VCaP (cell line): Measurements from ENCODE around the gene SLC6A6.

ENCODE experiments used
- H3K27ac ChIP-seq: fragments of 450-650 bp; 2 replicates; pipeline ENCODE4 v1.5.1; 2017
- TF ChIP-seq, protein P1 (sequence below): fragments of 450-650 bp; conservative IDR thresholded peaks from 2 replicates; pipeline ENCODE4 v1.5.1; 2017; ENCODE audit warnings: mild to moderate bottlenecking, moderate library complexity

The SLC6A6 gene

DNA sequence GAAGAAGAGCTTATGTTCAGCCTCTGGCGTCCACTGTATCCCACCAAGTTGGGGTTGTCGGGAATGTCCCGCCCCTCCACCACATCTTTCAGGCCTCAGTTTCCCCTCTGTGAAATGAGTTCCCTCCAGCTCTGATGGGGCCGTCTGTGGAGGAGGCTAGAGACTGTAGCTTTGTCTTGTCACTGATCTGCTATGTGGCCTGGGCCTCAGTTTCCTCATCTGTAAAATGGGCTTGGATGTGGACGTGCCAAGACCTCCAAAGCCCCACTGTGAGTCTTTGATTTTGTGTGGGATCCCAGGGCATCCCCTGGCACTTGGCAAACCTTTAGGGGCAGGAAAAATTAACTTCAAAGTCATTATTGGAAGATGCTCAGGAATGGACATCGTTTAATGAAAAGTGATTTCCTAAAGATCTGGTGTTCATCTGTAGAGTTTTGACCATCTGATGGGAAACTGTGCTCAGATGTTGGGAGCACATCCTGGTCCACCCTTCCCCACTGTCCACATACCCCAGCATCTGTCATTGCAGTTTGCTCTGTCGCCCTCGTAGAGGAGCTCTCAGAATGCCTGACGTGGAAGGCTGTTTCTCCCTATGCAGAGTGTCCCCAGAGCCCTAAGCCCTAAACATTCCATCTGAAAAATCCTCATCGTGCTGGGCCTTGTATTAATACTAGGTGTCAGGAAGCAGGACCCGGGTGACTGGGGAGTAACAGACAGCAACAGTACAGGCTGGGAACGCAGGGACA lies 28.5 kb downstream of the SLC6A6 start:
- H3K27ac ChIP-seq = no peak overlapping the region
- TF ChIP-seq, protein P1, sequence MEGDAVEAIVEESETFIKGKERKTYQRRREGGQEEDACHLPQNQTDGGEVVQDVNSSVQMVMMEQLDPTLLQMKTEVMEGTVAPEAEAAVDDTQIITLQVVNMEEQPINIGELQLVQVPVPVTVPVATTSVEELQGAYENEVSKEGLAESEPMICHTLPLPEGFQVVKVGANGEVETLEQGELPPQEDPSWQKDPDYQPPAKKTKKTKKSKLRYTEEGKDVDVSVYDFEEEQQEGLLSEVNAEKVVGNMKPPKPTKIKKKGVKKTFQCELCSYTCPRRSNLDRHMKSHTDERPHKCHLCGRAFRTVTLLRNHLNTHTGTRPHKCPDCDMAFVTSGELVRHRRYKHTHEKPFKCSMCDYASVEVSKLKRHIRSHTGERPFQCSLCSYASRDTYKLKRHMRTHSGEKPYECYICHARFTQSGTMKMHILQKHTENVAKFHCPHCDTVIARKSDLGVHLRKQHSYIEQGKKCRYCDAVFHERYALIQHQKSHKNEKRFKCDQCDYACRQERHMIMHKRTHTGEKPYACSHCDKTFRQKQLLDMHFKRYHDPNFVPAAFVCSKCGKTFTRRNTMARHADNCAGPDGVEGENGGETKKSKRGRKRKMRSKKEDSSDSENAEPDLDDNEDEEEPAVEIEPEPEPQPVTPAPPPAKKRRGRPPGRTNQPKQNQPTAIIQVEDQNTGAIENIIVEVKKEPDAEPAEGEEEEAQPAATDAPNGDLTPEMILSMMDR = no peak

DNA sequence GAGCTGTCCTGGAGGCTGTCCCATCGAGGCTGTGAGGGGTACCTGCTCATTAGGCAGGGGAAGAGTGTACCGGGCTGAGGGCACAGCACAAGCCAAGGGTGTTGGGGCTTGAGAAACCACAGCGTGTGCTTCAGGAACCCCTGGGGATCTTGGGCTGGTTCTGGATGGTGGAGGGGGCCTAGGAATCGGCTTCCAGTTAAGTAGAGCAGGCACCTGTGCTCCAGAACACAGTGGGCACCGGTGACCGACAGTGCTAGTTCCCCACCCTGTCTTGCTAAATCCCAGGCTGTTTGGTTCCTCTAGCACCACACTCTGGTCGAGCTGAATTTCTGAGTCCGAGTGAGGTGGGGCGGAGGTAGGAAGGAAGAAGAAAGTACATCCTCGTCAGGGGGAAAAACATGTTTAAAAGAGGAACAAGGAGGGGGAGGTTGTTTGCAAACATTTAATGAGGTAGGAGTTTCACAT lies 29.1 kb downstream of the SLC6A6 start:
- TF ChIP-seq, protein P1 = no peak
- H3K27ac ChIP-seq = no peak overlapping the region

DNA sequence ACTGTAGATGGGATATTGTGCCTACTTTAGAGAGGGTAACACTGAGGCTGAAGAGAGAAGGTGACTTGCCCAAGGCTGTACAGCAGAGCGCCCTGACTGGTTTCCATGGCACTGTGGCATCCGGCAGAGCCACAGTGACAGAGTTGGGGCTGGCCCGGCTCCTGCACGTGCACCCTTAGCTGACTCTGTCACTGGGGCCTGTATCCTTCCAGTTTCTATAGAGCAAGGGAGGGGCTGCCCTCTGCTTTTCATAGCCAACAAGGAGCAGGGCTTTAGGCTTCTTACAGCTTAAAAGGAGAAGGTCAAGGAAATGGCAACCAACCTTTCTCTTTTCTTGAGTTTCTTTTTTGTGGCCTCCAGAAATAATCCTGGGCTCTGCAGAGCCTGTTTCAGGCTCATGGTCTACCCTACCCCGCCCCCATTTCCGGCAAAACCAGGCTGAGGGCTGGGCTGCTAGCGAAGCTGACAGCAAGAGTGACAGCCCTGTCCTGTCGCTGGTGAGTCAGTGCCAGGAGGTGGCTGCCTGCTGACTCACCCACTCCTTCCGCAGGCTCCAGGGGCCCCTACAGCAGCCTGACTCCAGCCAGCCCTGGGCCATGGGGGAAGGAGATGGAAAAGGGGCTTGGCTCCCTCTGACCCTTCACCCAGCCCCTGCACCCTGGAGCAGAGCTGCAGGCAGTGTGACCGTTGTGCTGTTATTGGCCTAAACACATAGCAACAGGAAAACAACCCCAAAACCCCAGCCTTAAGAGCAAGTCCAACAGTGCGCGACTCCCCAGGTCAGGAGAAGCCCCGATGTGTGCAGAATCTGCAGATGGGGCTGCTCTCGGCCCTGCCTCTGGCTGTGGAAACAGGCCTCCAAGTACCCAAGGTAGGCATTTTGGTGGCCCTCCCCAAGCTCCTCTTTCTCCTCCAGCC lies 29.8 kb downstream of the SLC6A6 start:
- TF ChIP-seq, protein P1 = no peak
- no peak overlapping the region for H3K27ac ChIP-seq

DNA sequence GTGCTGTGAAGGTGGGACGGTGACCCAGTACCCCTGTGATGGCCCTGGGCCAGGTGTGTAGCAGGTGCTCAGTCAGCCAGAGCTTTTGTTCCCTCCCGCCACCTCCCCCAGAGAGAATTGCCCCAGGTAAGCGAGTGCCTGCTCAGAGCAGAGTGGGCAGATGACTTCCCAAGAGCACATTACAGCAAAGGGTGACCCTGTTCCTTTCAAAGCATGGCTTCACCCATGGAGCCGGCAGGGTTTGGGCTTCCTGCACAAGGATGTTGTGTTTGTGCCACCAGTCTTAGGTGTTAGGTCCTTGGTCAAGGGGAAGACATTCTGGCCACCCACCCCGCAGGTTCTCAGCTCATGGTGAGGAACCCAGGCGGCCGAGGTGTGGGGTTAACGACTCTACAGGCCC lies 30.7 kb downstream of the SLC6A6 start:
- no peak overlapping the region for H3K27ac ChIP-seq
- TF ChIP-seq, protein P1 = no peak

DNA sequence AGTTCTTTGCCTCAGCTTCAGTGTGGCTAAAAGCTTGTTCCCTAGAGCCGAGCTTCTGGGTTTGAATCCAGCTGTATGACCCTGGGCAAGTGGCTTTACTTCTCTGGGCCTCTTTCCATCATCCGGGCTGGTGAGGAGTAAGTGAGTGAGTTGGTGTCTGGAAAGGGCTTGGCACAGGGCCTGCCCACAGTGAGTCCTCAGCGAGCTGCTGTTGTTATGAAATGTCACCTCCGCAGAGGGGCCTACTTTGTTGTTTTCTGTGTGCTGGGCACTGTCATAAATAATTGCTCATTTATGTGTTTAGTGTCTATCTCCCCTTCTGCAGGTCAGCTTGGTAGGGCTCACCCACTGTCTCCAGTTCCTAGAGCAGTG lies 31.7 kb downstream of the SLC6A6 start:
- TF ChIP-seq, protein P1 = no peak
- no peak overlapping the region for H3K27ac ChIP-seq

DNA sequence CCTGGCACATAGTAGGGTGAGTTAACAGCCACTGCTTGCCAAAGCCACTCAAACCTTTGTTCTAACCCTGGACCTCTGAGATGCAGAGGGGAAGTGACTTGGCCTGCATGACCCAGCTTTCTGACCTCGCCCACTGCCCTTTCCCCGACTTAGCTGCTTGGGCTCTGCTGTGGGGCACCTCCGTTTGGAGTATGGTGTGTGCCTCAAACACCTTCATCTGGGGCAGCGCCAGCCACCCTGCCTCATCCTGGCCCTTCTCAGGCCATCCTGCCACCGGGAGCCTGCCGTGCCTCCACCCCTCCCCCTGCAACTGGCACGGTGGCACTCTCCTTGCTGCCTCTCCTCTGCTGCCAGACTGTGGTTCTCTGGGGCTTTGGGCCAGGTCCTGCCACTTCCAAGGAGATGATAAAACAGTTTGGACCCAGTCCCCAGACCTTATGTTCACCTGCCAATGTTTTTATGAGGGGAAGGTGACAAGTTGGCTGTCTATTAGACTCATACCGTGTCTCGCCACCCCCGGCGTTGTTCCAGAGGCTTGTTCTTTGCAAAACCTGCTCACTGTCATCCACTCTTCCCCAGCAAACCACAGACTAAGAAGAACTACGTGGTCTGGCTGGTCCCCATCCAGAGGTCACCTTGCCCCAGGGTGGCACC lies 32.2 kb downstream of the SLC6A6 start:
- H3K27ac ChIP-seq = no peak overlapping the region
- TF ChIP-seq, protein P1 = no peak
